CD14-positive monocyte (primary cell): ENCODE results near the gene CFAP53. TPM values are rescaled to one million over a fixed set of nuclear protein-coding genes. Genes with fewer than 3 reads are reported as not detected.
A peak's percentile ranks its signal among the peaks of the same experiment; 100 is the strongest.

Experiments
- DNase-seq, 3 donors: peaks; one replicate each; pipeline ENCODE4 v3.0.0-alpha.2; 2011 to 2022
- H2AFZ ChIP-seq: 2 replicates; pipeline ENCODE4 v1.6.0; 2012; ENCODE audit warnings: mild to moderate bottlenecking, low read depth, low read length, inconsistent platforms; ENCODE audit not compliant: insufficient read depth, poor library complexity, severe bottlenecking
- H3K27ac ChIP-seq, 2 donors: 1 replicate in 1 of 2; 2 replicates in 1 of 2; pipeline ENCODE4 v1.5.1; 2012 to 2013; ENCODE audit warnings: low read length in 2 of 2, control low read depth in 1 of 2, inconsistent platforms in 1 of 2, low read depth in 1 of 2, mild to moderate bottlenecking in 1 of 2
- H3K27me3 ChIP-seq, 2 donors: one replicate each; pipeline versions ENCODE4 v1.6.0 to v1.6.1; 2011 to 2013; ENCODE audit warnings: low read length in 2 of 2; ENCODE audit not compliant: control insufficient read depth in 2 of 2, insufficient read depth in 2 of 2
- H3K36me3 ChIP-seq, 2 donors: replicated peaks in 1 of 2; 1 replicate in 1 of 2; 2 replicates in 1 of 2; pipeline versions ENCODE4 v1.5.1 to v1.6.1; 2012 to 2013; ENCODE audit warnings: low read length in 2 of 2, control low read depth in 1 of 2, inconsistent platforms in 1 of 2, mild to moderate bottlenecking in 1 of 2; ENCODE audit not compliant: insufficient read depth in 2 of 2, control insufficient read depth in 1 of 2
- H3K4me1 ChIP-seq, 2 donors: 1 replicate in 1 of 2; 2 replicates in 1 of 2; pipeline versions ENCODE4 v1.5.1 to v1.6.1; 2012 to 2013; ENCODE audit warnings: low read length in 2 of 2, control low read depth in 1 of 2, inconsistent platforms in 1 of 2, mild to moderate bottlenecking in 1 of 2, moderate library complexity in 1 of 2; ENCODE audit not compliant: insufficient read depth in 2 of 2, control insufficient read depth in 1 of 2
- H3K4me2 ChIP-seq: replicated peaks from 2 replicates; pipeline ENCODE3; 2012; ENCODE audit warnings: low read length, moderate library complexity, mild to moderate bottlenecking; ENCODE audit not compliant: poor library complexity, severe bottlenecking; ENCODE audit errors: extremely low read depth
- H3K4me3 ChIP-seq, 3 experiments: fragments of 200-600 bp in 1 of 3; sonication (generic) in 1 of 3; replicated peaks in 1 of 3; 1 replicate in 2 of 3; 2 replicates in 1 of 3; pipeline ENCODE4 v1.5.1; 2011 to 2013; ENCODE audit warnings: low read length in 3 of 3, mild to moderate bottlenecking in 3 of 3, control low read depth in 2 of 3, low read depth in 2 of 3, inconsistent platforms in 1 of 3, moderate library complexity in 1 of 3
- H3K79me2 ChIP-seq: 2 replicates; pipeline ENCODE4 v1.6.0; 2012; ENCODE audit warnings: mild to moderate bottlenecking, control low read depth, inconsistent platforms, low read length, moderate library complexity; ENCODE audit not compliant: insufficient read depth
- H3K9ac ChIP-seq: 2 replicates; pipeline ENCODE4 v1.6.0; 2017; ENCODE audit warnings: low read length, mild to moderate bottlenecking; ENCODE audit not compliant: insufficient read depth, poor library complexity, severe bottlenecking
- H3K9me3 ChIP-seq, 2 donors: replicated peaks in 1 of 2; 1 replicate in 1 of 2; 2 replicates in 1 of 2; pipeline versions ENCODE4 v1.5.1 to v1.6.1; 2012 to 2013; ENCODE audit warnings: low read length in 2 of 2, control low read depth in 1 of 2; ENCODE audit not compliant: control insufficient read depth in 1 of 2, insufficient read depth in 1 of 2
- H4K20me1 ChIP-seq: 2 replicates; pipeline ENCODE4 v1.6.0; 2012; ENCODE audit warnings: mild to moderate bottlenecking, low read length, control low read depth, moderate library complexity; ENCODE audit not compliant: insufficient read depth
- H3K27ac Mint-ChIP-seq, 7 donors: one replicate each; pipeline ENCODE4 v1.8.0; 2020; ENCODE audit warnings: mild to moderate bottlenecking in 7 of 7, mixed read lengths in 7 of 7, moderate library complexity in 6 of 7, inconsistent platforms in 2 of 7
- H3K27me3 Mint-ChIP-seq, 3 donors: one replicate each; pipeline ENCODE4 v1.8.0; 2021 to 2022; ENCODE audit warnings: low read depth in 3 of 3, mild to moderate bottlenecking in 3 of 3, mixed read lengths in 3 of 3, moderate library complexity in 3 of 3, inconsistent platforms in 1 of 3
- H3K36me3 Mint-ChIP-seq, 2 donors: one replicate each; pipeline ENCODE4 v1.8.0; 2020; ENCODE audit warnings: mixed read lengths in 2 of 2, inconsistent platforms in 1 of 2, mild to moderate bottlenecking in 1 of 2
- H3K4me1 Mint-ChIP-seq: one replicate; pipeline ENCODE4 v1.8.0; 2020; ENCODE audit warnings: mild to moderate bottlenecking, mixed read lengths
- H3K4me3 Mint-ChIP-seq, 2 donors: one replicate each; pipeline ENCODE4 v1.8.0; 2020; ENCODE audit warnings: mild to moderate bottlenecking in 2 of 2, mixed read lengths in 2 of 2, moderate library complexity in 1 of 2
- H3K9me3 Mint-ChIP-seq, 7 donors: one replicate each; pipeline ENCODE4 v1.8.0; 2020 to 2022; ENCODE audit warnings: mixed read lengths in 7 of 7, mild to moderate bottlenecking in 6 of 7, moderate library complexity in 6 of 7, inconsistent platforms in 2 of 7
- WGBS: methylation state at CpG from one replicate; pipeline ENCODE4 v1.1.5; 2013; ENCODE audit warnings: missing lambda C conversion rate; ENCODE audit not compliant: insufficient coverage; 5-methylcytosine and 5-hydroxymethylcytosine counted together
- intact Hi-C, 2 donors: fragments of 100-400 bp; cut with micrococcal nuclease; formaldehyde crosslinking; loops; one replicate each; pipeline versions ENCODE4 v1.15.0 to v1.15.1; 2023
- polyA plus RNA-seq, 3 donors: library from polyadenylated mRNA; depleted of rRNA in 1 of 3; unstranded in 2 of 3; stranded (reverse) in 1 of 3; fragments of 300-500 nt in 2 of 3; fragments of >200 nt in 1 of 3; fragmentation: Illumina TruSeq in 2 of 3; gene quantifications; 1 replicate in 2 of 3; 2 replicates in 1 of 3; pipeline ENCODE4 v1.2.3, GENCODE V29; 2012 to 2021
- TF ChIP-seq, protein P1 (sequence below): fragments of 200-600 bp; IDR thresholded peaks from one replicate; pipeline ENCODE4 v1.8.0; 2022; ENCODE audit warnings: antibody characterized with exemption, mild to moderate bottlenecking

Gene CFAP53
- polyA plus RNA-seq, 3 donors: 0.08 to 0.14 TPM; not detected in 1

DNA sequence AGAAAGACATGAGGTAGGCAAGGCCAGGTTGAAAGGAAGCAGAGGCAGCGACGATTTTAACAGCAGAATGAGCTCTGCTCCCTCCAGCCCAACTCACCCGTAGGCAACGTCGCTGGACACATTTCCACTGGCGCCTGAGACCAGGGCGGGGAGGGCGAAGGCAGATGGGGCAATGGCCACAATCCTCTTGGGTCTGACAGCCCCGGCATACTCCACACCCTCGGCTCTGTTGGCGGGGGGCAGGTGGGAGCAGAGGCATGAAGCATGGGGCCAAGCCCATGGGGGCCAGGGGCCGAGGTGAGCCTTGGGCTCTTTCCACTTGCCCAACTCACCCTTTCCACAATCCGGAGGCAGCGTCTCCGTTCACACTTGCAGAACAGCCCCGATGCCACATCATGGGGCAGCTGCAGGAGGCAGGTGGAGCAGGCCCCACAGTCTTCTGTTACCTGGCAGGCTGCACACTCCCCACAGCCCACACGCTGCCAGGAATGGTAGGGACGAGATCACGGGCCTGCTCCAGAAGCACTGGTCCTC is 9.3 kb upstream of the CFAP53 start:
- Mint-ChIP-seq H3K4me3 (no peak overlapping the region), H3K36me3 (peaks cover 69 to 74% of the 10 kb centered on the region in 2 donors), H3K27ac (peak overlapping the region in 2 of 7 donors; percentile 21 to 59)

DNA sequence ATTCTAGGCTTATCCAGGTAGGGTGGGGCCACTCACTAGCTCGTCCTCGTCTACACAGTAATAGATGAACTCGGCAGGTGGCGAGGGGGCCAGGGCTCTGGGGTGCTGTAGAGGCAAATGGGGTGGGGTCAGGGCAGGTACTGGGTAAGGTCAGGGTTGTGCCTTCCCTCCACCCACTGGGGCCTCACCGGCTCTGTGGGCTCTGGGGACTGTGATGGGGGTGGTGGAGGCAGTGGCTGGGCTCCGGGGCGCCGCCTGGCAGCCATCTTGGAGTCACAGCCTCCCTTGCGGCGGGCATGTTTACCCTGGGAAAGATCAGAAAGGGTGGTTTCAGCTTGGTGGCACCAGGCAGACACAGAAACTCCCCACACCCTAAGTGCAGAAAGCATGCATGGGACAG is 8.6 kb upstream of the CFAP53 start:
- H3K27me3 Mint-ChIP-seq: peaks cover 0 to 1% (median 0%) of the 10 kb centered on the region in 3 donors
- H3K9me3 ChIP-seq: no peaks in the 10 kb centered on the region
- DNase-seq: no peak
- no peaks in the 10 kb centered on the region for H4K20me1 ChIP-seq
- no peaks in the 10 kb centered on the region for H3K27me3 ChIP-seq
- intact Hi-C loops: no loop called here
- no peak overlapping the region for H3K9ac ChIP-seq
- peak overlapping the region in 2 of 7 donors; percentile 55 to 59 for H3K27ac Mint-ChIP-seq
- no peak overlapping the region for H3K27ac ChIP-seq
- H3K4me2 ChIP-seq: no peak overlapping the region
- peaks cover 23% of the 10 kb centered on the region for H3K79me2 ChIP-seq
- peaks cover 73 to 79% of the 10 kb centered on the region in 2 donors for H3K36me3 Mint-ChIP-seq
- WGBS: 94% methylated on average over 3 of the region's 10 CpGs
- no peak overlapping the region for H2AFZ ChIP-seq
- peaks cover 0 to 2% (median 0%) of the 10 kb centered on the region in 7 donors for H3K9me3 Mint-ChIP-seq
- TF ChIP-seq, protein P1, sequence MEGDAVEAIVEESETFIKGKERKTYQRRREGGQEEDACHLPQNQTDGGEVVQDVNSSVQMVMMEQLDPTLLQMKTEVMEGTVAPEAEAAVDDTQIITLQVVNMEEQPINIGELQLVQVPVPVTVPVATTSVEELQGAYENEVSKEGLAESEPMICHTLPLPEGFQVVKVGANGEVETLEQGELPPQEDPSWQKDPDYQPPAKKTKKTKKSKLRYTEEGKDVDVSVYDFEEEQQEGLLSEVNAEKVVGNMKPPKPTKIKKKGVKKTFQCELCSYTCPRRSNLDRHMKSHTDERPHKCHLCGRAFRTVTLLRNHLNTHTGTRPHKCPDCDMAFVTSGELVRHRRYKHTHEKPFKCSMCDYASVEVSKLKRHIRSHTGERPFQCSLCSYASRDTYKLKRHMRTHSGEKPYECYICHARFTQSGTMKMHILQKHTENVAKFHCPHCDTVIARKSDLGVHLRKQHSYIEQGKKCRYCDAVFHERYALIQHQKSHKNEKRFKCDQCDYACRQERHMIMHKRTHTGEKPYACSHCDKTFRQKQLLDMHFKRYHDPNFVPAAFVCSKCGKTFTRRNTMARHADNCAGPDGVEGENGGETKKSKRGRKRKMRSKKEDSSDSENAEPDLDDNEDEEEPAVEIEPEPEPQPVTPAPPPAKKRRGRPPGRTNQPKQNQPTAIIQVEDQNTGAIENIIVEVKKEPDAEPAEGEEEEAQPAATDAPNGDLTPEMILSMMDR: no peak
- peaks cover 79 to 97% of the 10 kb centered on the region in 2 donors for H3K36me3 ChIP-seq
- no peak overlapping the region for H3K4me3 ChIP-seq
- H3K4me1 Mint-ChIP-seq: peaks cover 9% of the 10 kb centered on the region
- peaks cover 3 to 10% of the 10 kb centered on the region in 2 donors for H3K4me1 ChIP-seq
- H3K4me3 Mint-ChIP-seq: no peak overlapping the region

More for the DNA sequence above, 9.3 kb upstream of the CFAP53 start:
- TF ChIP-seq, protein P1: no peak
- Histone ChIP-seq H2AFZ (no peak overlapping the region), H3K36me3 (peaks cover 74 to 92% of the 10 kb centered on the region in 2 donors), H3K27me3 (no peaks in the 10 kb centered on the region), H3K9ac (no peak overlapping the region), H3K9me3 (no peaks in the 10 kb centered on the region), H3K79me2 (peaks cover 30% of the 10 kb centered on the region), H3K27ac (no peak overlapping the region), H4K20me1 (no peaks in the 10 kb centered on the region), H3K4me3 (no peak overlapping the region), H3K4me2 (no peak overlapping the region), H3K4me1 (peaks cover 10 to 16% of the 10 kb centered on the region in 2 donors)
- DNase-seq: no peak
- 98% methylated on average over 17 of the region's 19 CpGs for WGBS
- intact Hi-C loops: no loop called here
- Mint-ChIP-seq H3K27me3 (no peaks in the 10 kb centered on the region), H3K4me1 (peaks cover 15% of the 10 kb centered on the region), H3K9me3 (peaks cover 0 to 2% (median 0%) of the 10 kb centered on the region in 7 donors)
